CD4-positive, alpha-beta T cell treated with Interleukin-10 for 1 hour (primary cell): ENCODE measurements around the gene MMP20.

Source experiments
- DNase-seq: peaks from one replicate; pipeline ENCODE4 v3.0.0-alpha.2; 2020

Gene MMP20

DNA sequence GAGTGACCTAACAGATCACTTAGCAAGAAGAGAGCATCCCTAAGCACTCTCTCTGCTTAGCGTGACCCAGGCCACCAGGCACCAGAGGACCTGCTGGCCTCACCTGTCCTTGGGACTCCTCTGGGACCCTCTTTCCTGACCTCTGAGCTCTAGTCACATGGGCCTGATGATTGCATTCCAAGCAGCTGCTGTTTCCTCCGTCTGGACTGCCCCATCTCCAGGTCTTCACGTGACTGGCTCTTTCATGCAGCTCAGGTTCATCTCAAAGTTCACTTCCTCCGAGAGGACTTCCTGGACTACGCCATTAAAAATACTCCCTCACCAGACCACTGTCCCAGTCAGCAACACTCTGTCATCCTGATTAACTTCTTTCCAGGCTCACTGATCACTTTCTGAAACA, 2.9 kb downstream of the MMP20 start:
- no peak for DNase-seq

DNA sequence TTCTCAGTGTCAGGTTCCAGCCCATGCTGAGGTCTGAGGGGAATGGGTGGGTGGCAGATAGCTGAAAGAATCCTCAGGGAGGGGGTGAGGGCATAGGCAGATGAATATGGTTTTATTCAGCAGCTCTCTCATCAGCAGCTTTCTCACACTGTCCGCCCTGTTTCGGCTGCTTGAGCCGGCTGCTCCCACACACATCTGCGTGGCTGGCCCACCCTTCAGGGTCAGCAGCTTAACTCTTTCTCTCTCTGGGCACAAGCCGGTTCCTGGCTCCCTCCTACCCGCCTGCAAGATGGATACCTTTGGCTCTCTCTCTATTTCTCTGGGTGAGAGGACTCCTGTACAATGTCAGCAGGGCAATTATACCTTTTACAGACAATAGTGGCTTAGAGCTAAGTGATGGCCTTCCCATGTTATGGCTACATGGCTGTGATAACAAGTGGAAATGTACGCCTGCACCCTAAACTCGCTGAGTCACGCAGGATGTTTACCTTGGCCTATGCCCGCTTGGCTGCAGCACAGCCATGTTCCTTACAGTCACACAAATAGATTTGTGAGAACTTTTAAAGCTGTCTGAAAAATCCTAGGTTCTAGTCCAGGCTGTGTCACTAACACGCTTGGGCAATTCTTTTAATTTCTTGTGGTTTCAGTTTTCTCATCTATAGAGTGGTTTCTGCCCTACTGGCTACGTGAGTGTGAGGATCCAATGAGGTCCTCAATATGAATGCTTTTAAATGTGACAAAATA, 4.1 kb downstream of the MMP20 start:
- DNase-seq = no peak

DNA sequence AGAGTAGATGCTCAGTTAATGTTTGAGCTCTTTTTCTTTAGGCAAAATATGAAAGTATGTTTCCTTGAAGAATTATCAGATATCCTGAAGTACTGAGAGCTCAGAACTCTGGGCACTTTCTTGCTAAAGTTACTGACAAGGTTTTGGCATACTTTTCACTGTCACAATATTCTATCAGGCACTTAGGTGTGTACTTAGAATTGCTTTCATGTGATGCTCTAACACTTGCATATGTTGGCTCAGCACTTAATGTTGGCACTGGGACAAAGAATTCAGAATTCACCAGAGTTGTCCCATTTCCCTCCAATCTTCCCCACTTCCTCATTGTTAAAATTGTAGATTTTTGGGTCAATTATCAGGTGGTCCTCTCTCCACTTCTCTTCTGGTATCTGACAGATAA, 5.0 kb downstream of the MMP20 start:
- DNase-seq = no peak

DNA sequence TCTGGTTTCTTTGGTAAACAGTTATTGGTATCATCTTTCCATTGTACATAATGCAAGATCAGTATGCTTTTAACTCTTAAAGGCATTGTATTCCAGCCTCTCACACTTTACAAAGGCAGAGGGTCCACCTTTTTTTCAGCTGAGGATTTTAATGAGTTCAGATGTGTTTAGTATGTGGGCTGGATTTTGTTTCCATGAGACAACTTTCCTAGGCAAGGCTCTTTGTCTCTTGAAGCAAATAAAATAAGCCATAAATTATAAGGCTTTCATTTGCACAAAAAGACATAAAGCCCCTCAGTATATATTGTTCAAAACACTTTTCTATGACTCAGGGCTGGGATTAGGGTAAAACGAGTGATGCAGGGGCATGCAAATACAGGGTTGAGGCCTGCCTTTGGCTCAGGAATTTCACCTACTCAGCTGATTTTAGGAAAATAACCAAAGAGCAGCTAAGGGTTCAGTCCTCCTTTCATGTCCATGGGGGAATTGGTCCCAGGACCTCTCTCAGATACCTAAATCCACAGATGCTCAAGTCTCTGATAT, 7.6 kb downstream of the MMP20 start:
- no peak for DNase-seq

DNA sequence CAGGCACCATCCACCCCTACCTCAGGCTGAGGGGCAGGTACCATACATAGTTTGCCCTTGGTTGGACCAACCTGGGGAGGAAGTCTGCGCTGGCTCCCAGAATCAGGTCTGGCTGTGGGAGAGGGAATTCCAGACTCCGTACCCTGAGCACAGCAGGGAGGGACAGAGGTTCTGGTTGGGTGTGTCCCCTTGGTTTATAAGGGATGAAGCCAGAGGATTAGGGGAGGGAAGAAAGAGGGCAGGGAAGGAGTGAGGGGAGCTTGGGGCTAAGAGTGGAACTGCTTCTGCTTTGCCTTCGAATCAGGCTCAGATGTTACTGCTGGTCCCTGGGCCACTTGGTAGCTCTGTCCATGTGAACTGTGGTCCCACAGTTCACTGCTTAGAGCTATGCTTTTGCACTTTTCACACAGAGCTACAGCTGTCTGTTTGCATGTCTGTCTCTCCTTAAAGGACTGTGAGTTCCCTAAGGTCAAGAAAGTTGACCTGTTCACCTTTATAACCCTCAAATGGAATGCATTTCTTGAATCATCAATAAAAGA, 9.2 kb downstream of the MMP20 start:
- no peak for DNase-seq

DNA sequence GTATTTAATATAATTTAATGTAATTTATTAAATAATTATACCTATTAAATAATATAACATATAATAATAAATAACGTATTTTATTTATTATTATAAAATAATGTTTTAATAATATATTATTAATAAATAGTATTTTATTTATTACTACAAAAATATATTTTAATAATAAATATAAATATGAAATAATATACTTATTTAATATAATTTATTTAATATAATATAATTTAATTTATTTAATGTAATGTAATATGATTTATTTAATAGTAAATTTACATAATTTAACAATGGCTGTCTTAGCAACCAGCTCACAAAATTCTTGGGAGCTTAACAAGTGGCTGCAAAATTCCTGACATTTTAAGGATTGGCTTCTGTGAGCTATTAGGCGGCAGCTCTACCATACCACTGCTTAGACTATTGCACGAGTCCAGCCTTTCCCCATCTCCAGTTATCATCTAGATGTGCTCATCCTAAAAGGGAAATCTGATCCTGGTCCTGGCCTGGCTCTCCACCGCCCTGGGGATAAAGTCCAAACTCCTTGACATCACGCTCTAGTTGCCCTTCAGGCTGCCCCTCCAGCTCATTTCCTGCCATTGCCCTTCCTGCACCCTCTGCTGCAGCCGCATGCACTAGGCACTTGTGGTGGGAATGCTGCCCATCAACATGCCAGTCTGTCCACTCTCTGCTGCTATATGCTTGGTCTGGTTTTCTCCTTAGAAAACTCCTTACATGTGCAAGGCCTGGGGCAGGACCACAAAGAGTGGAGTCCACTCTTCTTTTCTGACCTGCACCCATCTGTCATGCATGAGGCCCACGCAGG, 9.8 kb downstream of the MMP20 start:
- no peak for DNase-seq

- DNase-seq = no peak
Observed at GRCh38 chr11:102614485-102614884, 10.6 kb downstream of the MMP20 start.

DNA sequence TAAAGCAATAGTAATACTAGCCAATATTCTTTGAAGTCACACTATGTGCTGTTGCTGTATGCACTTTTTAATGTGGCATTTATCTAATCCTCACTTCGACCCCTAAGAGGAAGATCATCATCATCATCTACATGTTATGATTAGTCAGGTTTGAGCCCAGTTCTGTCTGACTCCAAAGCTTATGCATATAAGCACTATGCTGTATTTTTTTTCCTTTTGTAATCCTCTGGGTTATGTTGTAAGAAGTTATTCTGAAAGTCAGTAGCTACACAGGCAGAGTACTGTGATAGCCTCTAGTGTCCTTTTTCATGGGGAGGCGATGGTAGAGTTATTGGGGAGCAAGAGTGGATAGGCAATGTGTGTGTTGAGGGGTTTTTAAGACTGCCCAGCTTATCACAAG, 11.1 kb downstream of the MMP20 start:
- no peak for DNase-seq

GRCh38 chr11:102613450-102613849, 11.7 kb downstream of the MMP20 start:
- DNase-seq = no peak

DNA sequence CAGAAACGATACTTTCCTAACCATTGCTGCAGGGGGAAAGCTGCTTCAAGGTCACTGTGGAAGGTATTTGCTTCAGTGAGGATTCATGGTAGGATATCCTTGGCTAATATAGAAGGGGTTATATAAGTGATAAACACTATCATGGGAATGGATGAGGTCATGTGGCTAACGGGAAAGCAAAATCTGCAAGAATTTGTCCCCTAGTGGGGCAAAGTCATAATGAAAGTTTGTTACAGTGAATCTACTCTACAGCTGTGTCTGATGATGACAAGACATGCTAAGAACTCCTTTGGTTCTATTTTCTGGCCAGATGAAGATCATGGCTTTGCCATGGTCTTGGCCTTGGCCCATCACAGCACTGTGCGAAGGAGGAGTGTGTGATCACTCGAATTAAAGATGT, 13.8 kb downstream of the MMP20 start:
- DNase-seq = no peak

DNA sequence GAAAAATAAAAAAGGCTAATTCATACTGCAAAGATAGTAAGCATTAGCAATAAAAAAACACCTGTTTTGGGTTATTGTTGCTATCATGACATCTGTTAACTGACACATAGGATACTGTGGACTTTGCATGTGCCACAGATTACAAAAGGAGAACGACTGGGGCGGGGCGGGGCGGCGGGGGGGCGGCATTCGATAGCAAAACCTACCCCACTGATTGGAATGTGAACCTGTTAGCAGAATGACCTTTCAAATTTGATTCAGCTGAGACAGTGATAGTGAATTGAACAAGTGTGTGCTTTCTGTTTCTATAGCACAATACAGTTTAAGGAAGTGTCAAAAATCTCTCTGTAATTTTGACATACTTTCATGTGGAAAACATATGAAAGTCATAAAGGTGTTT, 14.9 kb downstream of the MMP20 start:
- DNase-seq = no peak

DNA sequence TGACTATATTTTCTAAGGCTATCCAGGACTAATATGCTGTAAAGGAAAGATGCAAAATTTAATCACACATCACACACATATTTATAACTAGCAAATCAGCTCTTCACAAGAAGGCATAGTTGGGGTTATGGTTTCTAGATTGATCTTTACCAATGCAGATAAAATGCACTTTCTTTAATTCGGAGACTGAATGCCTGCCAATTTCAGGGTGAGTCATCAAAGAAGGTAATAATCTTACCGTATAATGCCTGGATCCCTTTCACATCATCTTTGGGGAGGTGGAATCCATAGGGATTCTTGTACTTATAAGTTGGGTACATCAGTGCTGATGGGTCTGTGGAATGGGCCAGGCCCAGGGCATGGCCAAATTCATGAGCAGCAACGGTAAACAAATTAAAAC, 16.4 kb downstream of the MMP20 start:
- DNase-seq = no peak

GRCh38 chr11:102604875-102605274, 20.3 kb downstream of the MMP20 start:
- no peak for DNase-seq

GRCh38 chr11:102604011-102604410, 21.1 kb downstream of the MMP20 start:
- DNase-seq = no peak

DNA sequence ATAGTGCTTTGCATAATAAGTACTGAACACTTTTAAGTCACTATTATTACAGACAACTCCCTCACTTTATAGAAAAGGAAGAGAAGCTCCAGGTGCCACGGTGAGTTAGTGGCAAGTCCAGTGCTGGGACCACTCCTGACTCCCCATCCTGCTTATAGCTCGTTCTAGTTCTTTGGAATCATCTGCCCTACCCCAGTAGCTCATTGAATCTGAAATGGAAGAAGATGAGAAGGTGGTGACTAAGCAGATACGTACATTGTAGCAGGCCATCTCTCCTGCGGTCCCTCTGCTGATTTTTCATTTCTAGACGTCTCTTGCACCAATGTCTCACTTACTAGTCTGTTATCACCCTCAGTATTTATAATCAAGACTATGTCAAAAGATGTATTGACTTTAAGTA, 21.6 kb downstream of the MMP20 start:
- no peak for DNase-seq

DNA sequence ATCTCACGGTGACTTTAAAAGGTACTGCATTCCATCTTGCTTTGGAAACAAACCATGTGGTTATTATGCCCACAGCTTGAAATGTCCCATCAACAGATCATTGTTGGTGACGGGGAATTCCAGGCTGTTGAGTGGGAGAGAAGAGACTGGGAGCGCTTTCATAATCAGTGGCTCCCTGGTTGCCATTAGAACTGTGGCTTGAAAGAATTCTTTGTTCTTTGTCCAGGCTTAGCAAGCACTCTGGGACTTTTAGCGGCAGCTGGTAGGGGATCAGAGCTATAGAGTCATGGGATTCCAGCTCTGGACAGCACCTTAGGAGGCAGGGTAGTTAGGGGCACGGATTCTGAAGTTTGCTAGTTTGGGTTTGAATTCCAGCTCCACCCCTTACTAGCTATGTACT, 22.0 kb downstream of the MMP20 start:
- DNase-seq = no peak

DNA sequence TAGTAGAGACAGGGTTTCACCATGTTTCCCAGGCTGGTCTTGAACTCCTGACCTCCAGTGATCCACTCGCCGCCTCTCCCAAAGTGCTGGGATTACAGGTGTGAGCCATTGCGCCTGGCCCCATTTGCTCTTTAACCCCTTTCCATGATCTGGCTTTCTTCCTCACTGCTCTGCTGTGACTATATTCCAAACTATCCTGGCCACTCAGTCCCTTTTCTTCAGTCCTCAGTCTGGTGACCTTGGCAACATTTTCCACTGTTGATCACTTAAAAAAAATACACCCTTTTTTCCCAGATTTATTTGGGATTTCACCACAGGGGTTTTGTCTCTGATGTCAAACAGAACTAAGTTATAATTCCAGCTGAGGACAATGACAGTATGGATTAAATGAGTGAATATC, 24.5 kb downstream of the MMP20 start:
- no peak for DNase-seq

DNA sequence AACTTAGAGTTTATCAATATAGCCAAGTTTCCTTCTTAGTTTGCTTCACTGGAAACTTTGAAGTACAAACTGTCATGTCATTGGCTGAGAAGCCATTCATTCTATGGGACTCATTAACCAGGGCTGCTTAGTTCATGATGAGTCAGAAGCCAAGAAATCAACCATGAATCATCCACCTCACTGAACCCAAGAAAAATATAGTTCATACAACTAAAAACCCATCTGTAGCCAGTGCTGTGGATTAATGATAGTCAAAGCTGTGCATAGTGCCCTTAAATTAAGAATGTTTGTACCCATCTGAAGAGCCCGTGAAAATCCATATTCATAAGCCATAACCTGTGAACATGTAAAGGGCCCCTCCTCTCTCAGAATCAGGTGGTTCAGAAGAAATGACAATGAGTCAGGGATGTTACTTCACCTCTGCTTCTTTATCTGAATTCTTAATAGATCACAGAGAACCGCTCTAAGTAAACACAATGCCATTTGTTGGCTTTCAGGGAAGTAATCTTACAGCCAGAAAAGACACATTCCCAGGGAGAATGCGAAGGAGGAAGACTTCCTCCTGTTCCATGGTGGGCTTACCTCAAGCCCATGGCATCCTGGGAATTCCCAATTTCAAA, 25.4 kb downstream of the MMP20 start:
- DNase-seq = no peak

GRCh38 chr11:102598272-102598671, 26.9 kb downstream of the MMP20 start:
- DNase-seq = no peak

GRCh38 chr11:102596578-102596977, 28.6 kb downstream of the MMP20 start:
- no peak for DNase-seq

DNA sequence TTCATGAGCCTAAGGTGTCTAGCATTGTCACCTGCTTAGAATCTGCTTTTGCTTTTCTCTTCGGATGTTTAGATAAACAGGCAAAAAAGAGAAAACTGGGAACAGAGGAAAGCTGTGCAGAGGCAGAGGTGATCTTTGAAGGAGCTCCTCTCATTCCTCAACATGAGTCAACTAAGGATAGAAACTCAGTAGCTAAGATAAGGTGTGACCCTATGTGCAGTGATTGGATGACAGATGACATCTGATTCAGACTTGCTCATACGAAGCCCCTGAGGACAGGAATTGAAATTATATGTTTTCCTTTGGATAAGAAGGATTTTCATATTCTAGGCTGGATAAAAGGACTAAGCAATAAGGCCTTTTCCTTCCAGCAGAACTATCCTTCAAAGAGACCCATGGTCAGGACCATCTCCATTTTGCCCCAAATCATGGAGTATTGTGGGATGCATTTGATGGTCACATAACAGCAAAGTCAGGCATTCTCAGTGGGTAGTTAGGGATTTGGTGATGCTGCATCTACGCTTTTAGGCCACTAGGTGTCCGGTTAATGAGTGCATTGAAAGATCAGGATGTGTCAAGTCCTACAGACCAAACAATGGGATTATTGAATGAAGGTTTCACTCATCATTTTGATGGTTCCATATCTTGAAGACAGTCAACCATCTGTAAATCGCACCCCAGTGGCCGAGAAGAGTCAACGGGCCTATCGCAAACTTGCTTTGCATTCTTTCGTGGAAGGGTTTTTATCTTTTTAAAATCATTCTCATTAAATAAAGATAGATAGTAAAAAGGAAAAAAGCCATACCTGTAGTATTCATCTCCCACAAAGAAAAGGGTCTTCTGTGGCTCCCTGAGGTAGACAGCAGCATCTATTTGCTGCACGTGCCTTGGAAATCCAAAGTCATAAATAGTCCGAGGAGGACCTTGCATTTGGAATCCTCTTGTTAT, 32.2 kb downstream of the MMP20 start:
- no peak for DNase-seq

DNA sequence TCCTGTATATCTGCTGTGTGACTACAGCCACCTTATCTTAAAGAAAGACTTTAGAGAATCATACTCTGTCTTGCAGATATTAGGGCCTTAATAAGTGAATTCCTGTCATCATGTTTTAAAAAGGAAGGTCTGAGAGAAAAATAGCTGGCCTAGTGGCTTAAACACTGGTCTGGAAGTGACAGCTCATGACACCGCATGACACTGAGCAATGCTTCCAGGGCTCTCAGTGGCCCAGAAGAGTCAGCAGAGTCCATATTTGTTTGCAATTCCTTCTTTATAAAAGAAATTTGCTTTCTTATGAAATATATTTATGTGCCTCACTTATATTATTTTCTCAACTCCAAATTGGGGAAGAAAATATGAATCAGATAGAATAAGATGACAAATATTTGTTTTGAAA, 33.0 kb downstream of the MMP20 start:
- no peak for DNase-seq
